ENCODE results near the gene ASL. TPM values are rescaled to one million over a fixed set of nuclear protein-coding genes. Genes with fewer than 3 reads are reported as not detected.

ASL gene
- total and polyA plus RNA-seq, 9 of the 15 experiments (the other 6 are each of a cell fraction or from before 2014, with no cell fraction given): 2.6 to 67.0 (median 33.3) TPM

DNA sequence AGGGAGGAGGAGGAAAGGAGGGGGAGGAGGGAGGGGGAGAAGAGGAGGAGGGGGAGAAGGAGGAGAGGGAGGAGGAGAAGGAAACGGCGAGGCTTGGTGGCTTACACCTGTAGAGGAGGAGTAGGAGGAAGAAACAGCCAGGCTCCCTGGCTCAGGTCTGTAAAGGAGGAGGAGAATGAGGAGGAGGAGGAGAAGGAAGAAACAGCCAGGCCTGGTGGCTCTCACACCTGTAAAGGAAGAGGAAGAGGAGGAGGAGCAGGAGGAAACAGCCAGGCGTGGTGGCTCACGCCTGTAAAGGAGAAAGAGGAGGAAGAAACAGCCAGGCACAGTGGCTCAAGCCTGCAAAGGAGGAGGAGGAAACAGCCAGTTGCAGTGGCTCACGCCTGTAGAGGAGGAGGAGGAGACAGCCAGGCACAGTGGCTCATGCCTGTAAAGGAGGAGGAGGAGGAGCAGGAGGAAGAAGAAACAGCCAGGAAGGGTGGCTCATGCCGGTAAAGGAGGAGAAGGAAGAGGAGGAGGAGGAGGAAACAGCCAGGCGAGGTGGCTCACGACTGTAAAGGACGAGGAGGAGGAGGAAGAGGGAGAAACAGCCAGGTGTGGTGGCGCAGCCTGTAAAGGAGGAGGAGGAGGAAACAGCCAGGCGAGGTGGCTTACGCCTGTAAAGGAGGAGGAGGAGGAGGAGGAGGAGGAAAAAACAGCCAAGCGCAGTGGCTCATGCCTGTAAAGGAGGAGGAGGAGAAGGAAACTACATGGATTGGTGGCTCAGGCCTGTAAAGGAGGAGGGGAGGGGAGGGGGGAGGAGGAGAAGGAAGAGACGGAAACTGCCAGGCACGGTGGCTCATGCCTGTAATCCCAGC, 24.2 kb downstream of the ASL start (continued):
- TF ChIP-seq, protein P1, sequence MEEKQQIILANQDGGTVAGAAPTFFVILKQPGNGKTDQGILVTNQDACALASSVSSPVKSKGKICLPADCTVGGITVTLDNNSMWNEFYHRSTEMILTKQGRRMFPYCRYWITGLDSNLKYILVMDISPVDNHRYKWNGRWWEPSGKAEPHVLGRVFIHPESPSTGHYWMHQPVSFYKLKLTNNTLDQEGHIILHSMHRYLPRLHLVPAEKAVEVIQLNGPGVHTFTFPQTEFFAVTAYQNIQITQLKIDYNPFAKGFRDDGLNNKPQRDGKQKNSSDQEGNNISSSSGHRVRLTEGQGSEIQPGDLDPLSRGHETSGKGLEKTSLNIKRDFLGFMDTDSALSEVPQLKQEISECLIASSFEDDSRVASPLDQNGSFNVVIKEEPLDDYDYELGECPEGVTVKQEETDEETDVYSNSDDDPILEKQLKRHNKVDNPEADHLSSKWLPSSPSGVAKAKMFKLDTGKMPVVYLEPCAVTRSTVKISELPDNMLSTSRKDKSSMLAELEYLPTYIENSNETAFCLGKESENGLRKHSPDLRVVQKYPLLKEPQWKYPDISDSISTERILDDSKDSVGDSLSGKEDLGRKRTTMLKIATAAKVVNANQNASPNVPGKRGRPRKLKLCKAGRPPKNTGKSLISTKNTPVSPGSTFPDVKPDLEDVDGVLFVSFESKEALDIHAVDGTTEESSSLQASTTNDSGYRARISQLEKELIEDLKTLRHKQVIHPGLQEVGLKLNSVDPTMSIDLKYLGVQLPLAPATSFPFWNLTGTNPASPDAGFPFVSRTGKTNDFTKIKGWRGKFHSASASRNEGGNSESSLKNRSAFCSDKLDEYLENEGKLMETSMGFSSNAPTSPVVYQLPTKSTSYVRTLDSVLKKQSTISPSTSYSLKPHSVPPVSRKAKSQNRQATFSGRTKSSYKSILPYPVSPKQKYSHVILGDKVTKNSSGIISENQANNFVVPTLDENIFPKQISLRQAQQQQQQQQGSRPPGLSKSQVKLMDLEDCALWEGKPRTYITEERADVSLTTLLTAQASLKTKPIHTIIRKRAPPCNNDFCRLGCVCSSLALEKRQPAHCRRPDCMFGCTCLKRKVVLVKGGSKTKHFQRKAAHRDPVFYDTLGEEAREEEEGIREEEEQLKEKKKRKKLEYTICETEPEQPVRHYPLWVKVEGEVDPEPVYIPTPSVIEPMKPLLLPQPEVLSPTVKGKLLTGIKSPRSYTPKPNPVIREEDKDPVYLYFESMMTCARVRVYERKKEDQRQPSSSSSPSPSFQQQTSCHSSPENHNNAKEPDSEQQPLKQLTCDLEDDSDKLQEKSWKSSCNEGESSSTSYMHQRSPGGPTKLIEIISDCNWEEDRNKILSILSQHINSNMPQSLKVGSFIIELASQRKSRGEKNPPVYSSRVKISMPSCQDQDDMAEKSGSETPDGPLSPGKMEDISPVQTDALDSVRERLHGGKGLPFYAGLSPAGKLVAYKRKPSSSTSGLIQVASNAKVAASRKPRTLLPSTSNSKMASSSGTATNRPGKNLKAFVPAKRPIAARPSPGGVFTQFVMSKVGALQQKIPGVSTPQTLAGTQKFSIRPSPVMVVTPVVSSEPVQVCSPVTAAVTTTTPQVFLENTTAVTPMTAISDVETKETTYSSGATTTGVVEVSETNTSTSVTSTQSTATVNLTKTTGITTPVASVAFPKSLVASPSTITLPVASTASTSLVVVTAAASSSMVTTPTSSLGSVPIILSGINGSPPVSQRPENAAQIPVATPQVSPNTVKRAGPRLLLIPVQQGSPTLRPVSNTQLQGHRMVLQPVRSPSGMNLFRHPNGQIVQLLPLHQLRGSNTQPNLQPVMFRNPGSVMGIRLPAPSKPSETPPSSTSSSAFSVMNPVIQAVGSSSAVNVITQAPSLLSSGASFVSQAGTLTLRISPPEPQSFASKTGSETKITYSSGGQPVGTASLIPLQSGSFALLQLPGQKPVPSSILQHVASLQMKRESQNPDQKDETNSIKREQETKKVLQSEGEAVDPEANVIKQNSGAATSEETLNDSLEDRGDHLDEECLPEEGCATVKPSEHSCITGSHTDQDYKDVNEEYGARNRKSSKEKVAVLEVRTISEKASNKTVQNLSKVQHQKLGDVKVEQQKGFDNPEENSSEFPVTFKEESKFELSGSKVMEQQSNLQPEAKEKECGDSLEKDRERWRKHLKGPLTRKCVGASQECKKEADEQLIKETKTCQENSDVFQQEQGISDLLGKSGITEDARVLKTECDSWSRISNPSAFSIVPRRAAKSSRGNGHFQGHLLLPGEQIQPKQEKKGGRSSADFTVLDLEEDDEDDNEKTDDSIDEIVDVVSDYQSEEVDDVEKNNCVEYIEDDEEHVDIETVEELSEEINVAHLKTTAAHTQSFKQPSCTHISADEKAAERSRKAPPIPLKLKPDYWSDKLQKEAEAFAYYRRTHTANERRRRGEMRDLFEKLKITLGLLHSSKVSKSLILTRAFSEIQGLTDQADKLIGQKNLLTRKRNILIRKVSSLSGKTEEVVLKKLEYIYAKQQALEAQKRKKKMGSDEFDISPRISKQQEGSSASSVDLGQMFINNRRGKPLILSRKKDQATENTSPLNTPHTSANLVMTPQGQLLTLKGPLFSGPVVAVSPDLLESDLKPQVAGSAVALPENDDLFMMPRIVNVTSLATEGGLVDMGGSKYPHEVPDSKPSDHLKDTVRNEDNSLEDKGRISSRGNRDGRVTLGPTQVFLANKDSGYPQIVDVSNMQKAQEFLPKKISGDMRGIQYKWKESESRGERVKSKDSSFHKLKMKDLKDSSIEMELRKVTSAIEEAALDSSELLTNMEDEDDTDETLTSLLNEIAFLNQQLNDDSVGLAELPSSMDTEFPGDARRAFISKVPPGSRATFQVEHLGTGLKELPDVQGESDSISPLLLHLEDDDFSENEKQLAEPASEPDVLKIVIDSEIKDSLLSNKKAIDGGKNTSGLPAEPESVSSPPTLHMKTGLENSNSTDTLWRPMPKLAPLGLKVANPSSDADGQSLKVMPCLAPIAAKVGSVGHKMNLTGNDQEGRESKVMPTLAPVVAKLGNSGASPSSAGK (IDR thresholded peaks at IDR 0.05): 0 out of 2 replicates have a peak, but pooled peaks have one; percentile 49
- TF ChIP-seq U2AF2 (optimal IDR thresholded peaks at IDR 0.05; ENCODE audit: low read depth, low read length): no peak
- TF ChIP-seq ZNF699 (CRISPR knock-in tag; IDR thresholded peaks at IDR 0.05; ENCODE audit: insufficient replicate concordance): no peak
- TF ChIP-seq ZNF12 (CRISPR knock-in tag; IDR thresholded peaks at IDR 0.05): no peak
- TF ChIP-seq NFRKB (IDR thresholded peaks at IDR 0.05; ENCODE audit: low read depth): peak; percentile 91
- TF ChIP-seq ZNF41 (CRISPR knock-in tag; conservative IDR thresholded peaks at IDR 0.05): no peak
- no peak for TF ChIP-seq ZNF23 (CRISPR knock-in tag; IDR thresholded peaks at IDR 0.05)
- TF ChIP-seq IFI16 (CRISPR knock-in tag; IDR thresholded peaks at IDR 0.05): no peak
- no peak for TF ChIP-seq SRF (CRISPR knock-in tag; IDR thresholded peaks at IDR 0.05)
- no peak for TF ChIP-seq PURB (CRISPR knock-in tag; IDR thresholded peaks at IDR 0.05; ENCODE audit: low read depth)
- TF ChIP-seq GABPB1 (CRISPR knock-in tag; IDR thresholded peaks at IDR 0.05): 0 out of 2 replicates have a peak, but pooled peaks have one; percentile 15
- TF ChIP-seq NRF1 (conservative IDR thresholded peaks at IDR 0.05 in 1 of 2, IDR thresholded peaks at IDR 0.05 in 1 of 2): peak in 1 of 2 experiments; percentile 31; a peak in 2 of 4 replicates
- no peak for TF ChIP-seq XRCC4 (IDR thresholded peaks at IDR 0.05; ENCODE audit: extremely low read depth, insufficient read depth, insufficient read length)
- peak; percentile 84 for TF ChIP-seq DPF2 (IDR thresholded peaks at IDR 0.05)
- TF ChIP-seq, protein P2, sequence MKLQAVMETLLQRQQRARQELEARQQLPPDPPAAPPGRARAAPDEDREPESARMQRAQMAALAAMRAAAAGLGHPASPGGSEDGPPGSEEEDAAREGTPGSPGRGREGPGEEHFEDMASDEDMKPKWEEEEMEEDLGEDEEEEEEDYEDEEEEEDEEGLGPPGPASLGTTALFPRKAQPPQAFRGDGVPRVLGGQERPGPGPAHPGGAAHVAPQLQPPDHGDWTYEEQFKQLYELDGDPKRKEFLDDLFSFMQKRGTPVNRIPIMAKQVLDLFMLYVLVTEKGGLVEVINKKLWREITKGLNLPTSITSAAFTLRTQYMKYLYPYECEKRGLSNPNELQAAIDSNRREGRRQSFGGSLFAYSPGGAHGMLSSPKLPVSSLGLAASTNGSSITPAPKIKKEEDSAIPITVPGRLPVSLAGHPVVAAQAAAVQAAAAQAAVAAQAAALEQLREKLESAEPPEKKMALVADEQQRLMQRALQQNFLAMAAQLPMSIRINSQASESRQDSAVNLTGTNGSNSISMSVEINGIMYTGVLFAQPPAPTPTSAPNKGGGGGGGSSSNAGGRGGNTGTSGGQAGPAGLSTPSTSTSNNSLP (IDR thresholded peaks at IDR 0.05; ENCODE audit: borderline replicate concordance, low read depth, low read length): no peak

Measured in K562 (cell line).